KMS-11 (cell line): Measurements from ENCODE around the gene KCNN2.

ENCODE experiments used
- H2AFZ ChIP-seq: fragments of 200-600 bp; sonication (generic); 2 replicates; pipeline ENCODE4 v1.6.1; 2016; ENCODE audit warnings: antibody characterized with exemption, mixed run types, low read depth
- H3K27ac ChIP-seq: fragments of 200-600 bp; sonication (generic); 2 replicates; pipeline ENCODE4 v1.6.1; 2016; ENCODE audit warnings: mild to moderate bottlenecking, mixed run types
- H3K27me3 ChIP-seq: fragments of 200-600 bp; sonication (generic); 2 replicates; pipeline ENCODE4 v1.6.1; 2017; ENCODE audit warnings: mild to moderate bottlenecking, low read depth, mixed run types, moderate library complexity; ENCODE audit not compliant: insufficient read depth
- H3K36me3 ChIP-seq: fragments of 200-600 bp; sonication (generic); 2 replicates; pipeline ENCODE4 v1.6.1; 2017; ENCODE audit warnings: mild to moderate bottlenecking, mixed run types; ENCODE audit not compliant: insufficient read depth
- H3K4me1 ChIP-seq: fragments of 200-600 bp; sonication (generic); 2 replicates; pipeline ENCODE4 v1.6.1; 2016; ENCODE audit warnings: mild to moderate bottlenecking, low read depth, mixed run types; ENCODE audit not compliant: poor library complexity, severe bottlenecking
- H3K4me2 ChIP-seq: fragments of 200-600 bp; sonication (generic); 2 replicates; pipeline ENCODE4 v1.7.0; 2016; ENCODE audit warnings: mild to moderate bottlenecking, mixed run types
- H3K4me3 ChIP-seq: fragments of 200-600 bp; sonication (generic); IDR thresholded peaks from 2 replicates; pipeline ENCODE4 v1.6.1; 2017; ENCODE audit warnings: low read depth, low read length, mixed read lengths; ENCODE audit not compliant: insufficient read depth
- H3K79me2 ChIP-seq: fragments of 200-600 bp; sonication (generic); 2 replicates; pipeline ENCODE4 v1.6.1; 2016; ENCODE audit warnings: low read depth, mixed run types; ENCODE audit not compliant: insufficient read depth
- H3K9ac ChIP-seq: fragments of 200-600 bp; sonication (generic); 2 replicates; pipeline ENCODE4 v1.6.1; 2016; ENCODE audit warnings: mild to moderate bottlenecking, mixed run types
- H4K20me1 ChIP-seq: fragments of 200-600 bp; sonication (generic); 2 replicates; pipeline ENCODE4 v1.6.1; 2016; ENCODE audit warnings: mild to moderate bottlenecking, mixed run types; ENCODE audit not compliant: insufficient read depth
- CTCF ChIP-seq: fragments of 200-600 bp; sonication (generic); conservative IDR thresholded peaks from 2 replicates; pipeline ENCODE4 v1.6.1; 2017; ENCODE audit warnings: low read depth, mild to moderate bottlenecking, antibody characterized with exemption, low read length, moderate library complexity, mixed read lengths

KCNN2 gene

GRCh38 chr5:114449860-114450421 lies 88.1 kb downstream of the KCNN2 start:
- H3K79me2 ChIP-seq: no peaks in the 10 kb centered on the region
- H2AFZ ChIP-seq: no peak overlapping the region
- H4K20me1 ChIP-seq: no peaks in the 10 kb centered on the region
- TF ChIP-seq CTCF: peak; percentile 81
- H3K4me2 ChIP-seq: no peak overlapping the region
- H3K27me3 ChIP-seq: no peaks in the 10 kb centered on the region
- H3K27ac ChIP-seq: no peak overlapping the region
- H3K9ac ChIP-seq: no peak overlapping the region
- H3K36me3 ChIP-seq: no peaks in the 10 kb centered on the region
- no peaks in the 10 kb centered on the region for H3K4me1 ChIP-seq
- H3K4me3 ChIP-seq: no peak overlapping the region

GRCh38 chr5:114450437-114450836 lies 88.6 kb downstream of the KCNN2 start:
- Histone ChIP-seq H3K4me2 (no peak overlapping the region), H3K36me3 (no peaks in the 10 kb centered on the region), H3K27me3 (no peaks in the 10 kb centered on the region), H4K20me1 (no peaks in the 10 kb centered on the region), H3K4me3 (no peak overlapping the region), H2AFZ (no peak overlapping the region), H3K27ac (no peak overlapping the region), H3K79me2 (no peaks in the 10 kb centered on the region), H3K4me1 (no peaks in the 10 kb centered on the region), H3K9ac (no peak overlapping the region)
- no peak for TF ChIP-seq CTCF

- Histone ChIP-seq H3K27me3 (no peaks in the 10 kb centered on the region), H3K9ac (no peak overlapping the region), H3K27ac (no peak overlapping the region), H3K36me3 (no peaks in the 10 kb centered on the region), H3K4me1 (no peaks in the 10 kb centered on the region), H3K4me3 (no peak overlapping the region), H3K4me2 (no peak overlapping the region), H4K20me1 (no peaks in the 10 kb centered on the region), H2AFZ (no peak overlapping the region), H3K79me2 (no peaks in the 10 kb centered on the region)
- no peak for TF ChIP-seq CTCF
Measured at GRCh38 chr5:114458726-114459125, 96.9 kb downstream of the KCNN2 start.

- no peak for TF ChIP-seq CTCF
- H3K4me1 ChIP-seq: no peaks in the 10 kb centered on the region
- H3K27me3 ChIP-seq: no peaks in the 10 kb centered on the region
- H3K79me2 ChIP-seq: no peaks in the 10 kb centered on the region
- H3K27ac ChIP-seq: no peak overlapping the region
- no peak overlapping the region for H3K4me3 ChIP-seq
- no peak overlapping the region for H3K4me2 ChIP-seq
- no peaks in the 10 kb centered on the region for H3K36me3 ChIP-seq
- H4K20me1 ChIP-seq: no peaks in the 10 kb centered on the region
- no peak overlapping the region for H2AFZ ChIP-seq
- H3K9ac ChIP-seq: no peak overlapping the region
Measured at GRCh38 chr5:114467171-114467570, 105.3 kb downstream of the KCNN2 start.
